Keratinocyte (primary cell): ENCODE data around the gene CRB2. TPM values are rescaled to one million over a fixed set of nuclear protein-coding genes. Genes with fewer than 3 reads are reported as not detected.
"Not testable (repeated sequence)": the region's sequence is repeated elsewhere in the genome, so short reads cannot be mapped to it uniquely, and the experiment has no call there.

Source experiments
- DNase-seq: peaks from one replicate; pipeline ENCODE4 v3.0.0-alpha.2; 2011; ENCODE audit warnings: low read depth, missing footprints, low spot score
- FAIRE-seq: peaks from 2 replicates; lab custom pipeline; 2011; peaks lifted over from hg19 to GRCh38; lab: Jason Lieb, UNC
- H2AFZ ChIP-seq: 2 replicates; pipeline ENCODE4 v1.6.0; 2012; ENCODE audit warnings: low read length, control low read depth, inconsistent platforms; ENCODE audit not compliant: control insufficient read depth
- H3K27ac ChIP-seq: 2 replicates; pipeline ENCODE4 v1.5.1; 2011; ENCODE audit warnings: low read length; ENCODE audit not compliant: control insufficient read depth, insufficient read depth
- H3K27me3 ChIP-seq: 3 replicates; pipeline ENCODE4 v1.6.0; 2011; ENCODE audit warnings: low read length; ENCODE audit not compliant: control insufficient read depth, insufficient read depth; ENCODE audit errors: extremely low read depth
- H3K36me3 ChIP-seq, 2 experiments: 2 replicates in 1 of 2; 3 replicates in 1 of 2; pipeline ENCODE4 v1.5.1; 2011; ENCODE audit warnings: low read length in 2 of 2, mild to moderate bottlenecking in 1 of 2; ENCODE audit not compliant: control insufficient read depth in 2 of 2, insufficient read depth in 2 of 2; ENCODE audit errors: extremely low read depth in 1 of 2
- H3K4me1 ChIP-seq: 3 replicates; pipeline ENCODE4 v1.5.1; 2011; ENCODE audit warnings: low read length; ENCODE audit not compliant: control insufficient read depth, insufficient read depth; ENCODE audit errors: extremely low read depth
- H3K4me2 ChIP-seq: 3 replicates; pipeline ENCODE4 v1.6.0; 2011; ENCODE audit warnings: low read depth, low read length; ENCODE audit not compliant: control insufficient read depth, insufficient read depth; ENCODE audit errors: extremely low read depth
- H3K4me3 ChIP-seq, 3 experiments: fragments of 200-600 bp in 1 of 3; sonication (generic) in 1 of 3; 2 replicates in 2 of 3; 3 replicates in 1 of 3; pipeline ENCODE4 v1.5.1; 2011 to 2016; ENCODE audit warnings: low read length in 3 of 3, mild to moderate bottlenecking in 3 of 3, control low read depth in 2 of 3, inconsistent platforms in 1 of 3, low read depth in 1 of 3, mixed read lengths in 1 of 3, mixed run types in 1 of 3, moderate library complexity in 1 of 3; ENCODE audit not compliant: control insufficient read depth in 2 of 3, insufficient read depth in 2 of 3; ENCODE audit errors: extremely low read depth in 1 of 3
- H3K79me2 ChIP-seq: 2 replicates; pipeline ENCODE4 v1.6.0; 2012; ENCODE audit warnings: low read length; ENCODE audit not compliant: control insufficient read depth, insufficient read depth
- H3K9ac ChIP-seq: 3 replicates; pipeline ENCODE4 v1.6.0; 2011; ENCODE audit warnings: low read length; ENCODE audit not compliant: control insufficient read depth, insufficient read depth; ENCODE audit errors: extremely low read depth
- H3K9me1 ChIP-seq: 3 replicates; pipeline ENCODE4 v1.6.0; 2011; ENCODE audit warnings: low read length; ENCODE audit not compliant: control insufficient read depth, insufficient read depth; ENCODE audit errors: extremely low read depth
- H3K9me3 ChIP-seq: 2 replicates; pipeline ENCODE4 v1.5.1; 2012; ENCODE audit warnings: low read depth, low read length; ENCODE audit not compliant: control insufficient read depth
- H4K20me1 ChIP-seq: 3 replicates; pipeline ENCODE4 v1.6.0; 2011; ENCODE audit warnings: low read length; ENCODE audit not compliant: control insufficient read depth, insufficient read depth; ENCODE audit errors: extremely low read depth
- EZH2 ChIP-seq: IDR thresholded peaks from one replicate; pipeline ENCODE4 v1.6.1; 2012; ENCODE audit warnings: inconsistent platforms, mild to moderate bottlenecking, low read length, moderate library complexity
- dilution Hi-C: fragments of 300-500 bp; cut with MboI; formaldehyde crosslinking; loops from one replicate; pipeline ENCODE4 v1.7.0; 2020; ENCODE audit warnings: low sequenced_read_pairs; ENCODE audit not compliant: extremely low pct_ligation_motif_present
- polyA plus RNA-seq, 5 experiments: library from polyadenylated mRNA; depleted of rRNA in 3 of 5; stranded (reverse) in 3 of 5; stranded (forward) in 1 of 5; unstranded in 1 of 5; fragments of >200 nt; gene quantifications; 1 replicate in 1 of 5; 2 replicates in 3 of 5; 3 replicates in 1 of 5; pipeline versions ENCODE4 v1.2.1 to v1.2.3, GENCODE V29; 2011 to 2012; ENCODE audit warnings: missing spikeins in 2 of 5, low read depth in 1 of 5, low replicate concordance in 1 of 5
- TF ChIP-seq, protein P1 (sequence below), 3 experiments: IDR thresholded peaks in 1 of 3; conservative IDR thresholded peaks in 1 of 3; optimal IDR thresholded peaks in 1 of 3; 2 replicates in 2 of 3; 3 replicates in 1 of 3; pipeline versions ENCODE3 to v1.5.1; 2011; ENCODE audit warnings: low read length in 3 of 3, mild to moderate bottlenecking in 3 of 3, moderate library complexity in 2 of 3, control low read depth in 1 of 3, inconsistent platforms in 1 of 3; ENCODE audit not compliant: insufficient read depth in 2 of 3; ENCODE audit errors: extremely low read depth in 1 of 3

Gene CRB2
- polyA plus RNA-seq, 1 donor (not counting 4 experiments of a cell fraction or from before 2014, with no cell fraction given), result not detected

DNA sequence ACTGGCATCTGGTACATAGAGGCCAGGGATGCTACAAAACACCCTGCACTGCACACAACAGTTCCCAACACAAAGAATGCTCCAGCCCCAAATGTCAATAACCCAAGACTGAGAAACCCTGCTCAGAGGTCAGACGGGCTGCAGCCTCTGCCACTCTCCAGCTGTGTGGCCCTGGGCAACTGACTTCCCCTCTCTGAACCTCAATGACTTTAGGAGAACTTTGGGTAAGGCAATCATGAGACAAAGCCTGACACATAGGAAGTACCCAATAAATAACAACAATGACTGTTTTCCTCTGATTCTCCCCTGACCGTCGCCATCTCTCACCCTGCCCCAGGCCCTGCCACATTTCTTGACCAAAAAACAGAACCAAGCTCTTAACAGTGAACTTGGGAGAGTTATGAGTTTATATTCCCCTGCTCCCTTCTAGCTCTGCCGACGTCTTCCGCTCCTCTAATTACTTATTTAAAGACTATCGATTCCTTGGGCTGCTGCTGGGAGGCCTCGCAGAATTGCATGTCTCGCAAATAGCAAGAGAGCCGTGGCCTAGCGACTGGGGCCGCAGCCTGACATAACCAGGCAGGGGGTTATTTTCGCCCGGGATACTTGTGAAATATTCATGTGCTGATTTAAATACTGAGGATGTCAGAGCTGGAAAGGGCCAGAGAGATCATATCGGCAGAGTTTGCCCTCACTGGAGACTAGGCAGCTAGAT lies 24.5 kb upstream of the CRB2 start:
- H3K79me2 ChIP-seq, result no peaks in the 10 kb centered on the region
- H4K20me1 ChIP-seq, result no peaks in the 10 kb centered on the region
- H3K4me1 ChIP-seq, result peaks cover 10% of the 10 kb centered on the region
- H3K9me3 ChIP-seq, result no peaks in the 10 kb centered on the region
- H3K4me3 ChIP-seq, result no peak overlapping the region
- no peaks in the 10 kb centered on the region for H3K36me3 ChIP-seq
- H3K9ac ChIP-seq, result no peak overlapping the region
- no peak for DNase-seq
- H3K4me2 ChIP-seq, result no peak overlapping the region
- no peak overlapping the region for H3K27ac ChIP-seq
- no peaks in the 10 kb centered on the region for H3K9me1 ChIP-seq
- dilution Hi-C loops, result no loop called here
- TF ChIP-seq EZH2, result no peak
- TF ChIP-seq, protein P1, sequence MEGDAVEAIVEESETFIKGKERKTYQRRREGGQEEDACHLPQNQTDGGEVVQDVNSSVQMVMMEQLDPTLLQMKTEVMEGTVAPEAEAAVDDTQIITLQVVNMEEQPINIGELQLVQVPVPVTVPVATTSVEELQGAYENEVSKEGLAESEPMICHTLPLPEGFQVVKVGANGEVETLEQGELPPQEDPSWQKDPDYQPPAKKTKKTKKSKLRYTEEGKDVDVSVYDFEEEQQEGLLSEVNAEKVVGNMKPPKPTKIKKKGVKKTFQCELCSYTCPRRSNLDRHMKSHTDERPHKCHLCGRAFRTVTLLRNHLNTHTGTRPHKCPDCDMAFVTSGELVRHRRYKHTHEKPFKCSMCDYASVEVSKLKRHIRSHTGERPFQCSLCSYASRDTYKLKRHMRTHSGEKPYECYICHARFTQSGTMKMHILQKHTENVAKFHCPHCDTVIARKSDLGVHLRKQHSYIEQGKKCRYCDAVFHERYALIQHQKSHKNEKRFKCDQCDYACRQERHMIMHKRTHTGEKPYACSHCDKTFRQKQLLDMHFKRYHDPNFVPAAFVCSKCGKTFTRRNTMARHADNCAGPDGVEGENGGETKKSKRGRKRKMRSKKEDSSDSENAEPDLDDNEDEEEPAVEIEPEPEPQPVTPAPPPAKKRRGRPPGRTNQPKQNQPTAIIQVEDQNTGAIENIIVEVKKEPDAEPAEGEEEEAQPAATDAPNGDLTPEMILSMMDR (optimal IDR thresholded peaks at IDR 0.05 in 1 of 3, IDR thresholded peaks at IDR 0.05 in 1 of 3, conservative IDR thresholded peaks at IDR 0.05 in 1 of 3; ENCODE audit: extremely low read depth in 1 of 3, insufficient read depth in 2 of 3, low read length in 3 of 3), result no peak
- no peak overlapping the region for H2AFZ ChIP-seq
- FAIRE-seq, result no peak
- H3K27me3 ChIP-seq, result peaks cover 4% of the 10 kb centered on the region

DNA sequence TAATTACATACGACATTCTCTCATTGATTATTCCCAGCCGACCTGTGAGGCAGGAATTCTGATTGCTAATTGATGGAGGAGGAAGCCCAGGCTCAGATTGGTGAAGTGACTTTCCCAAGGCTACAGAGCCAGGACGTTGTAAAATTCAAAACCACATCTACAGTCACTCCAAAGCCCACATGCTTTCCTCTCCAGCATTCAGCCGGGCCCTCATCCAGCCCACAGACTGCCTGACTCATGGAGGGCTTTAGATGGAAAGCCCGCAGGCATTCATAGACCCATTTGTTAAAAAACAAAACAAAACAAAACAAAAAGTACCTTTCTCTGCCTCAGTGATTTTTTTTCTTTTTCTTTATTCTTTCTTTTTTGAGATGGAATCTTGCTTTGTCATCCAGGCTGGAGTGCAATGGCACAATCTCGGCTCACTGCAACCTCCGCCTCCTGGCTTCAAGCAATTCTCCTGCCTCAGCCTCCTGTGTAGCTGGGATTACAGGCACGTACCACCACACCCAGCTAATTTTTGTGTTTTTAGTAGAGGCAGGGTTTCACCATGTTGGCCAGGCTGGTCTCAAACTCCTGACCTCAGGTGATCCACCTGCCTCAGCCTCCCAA lies 22.8 kb upstream of the CRB2 start:
- H3K9me3 ChIP-seq, H3K4me3 ChIP-seq, H3K27me3 ChIP-seq, H3K9ac ChIP-seq, H3K9me1 ChIP-seq, dilution Hi-C loops, H3K4me2 ChIP-seq, H3K79me2 ChIP-seq, H3K36me3 ChIP-seq, DNase-seq, H4K20me1 ChIP-seq, H2AFZ ChIP-seq, H3K27ac ChIP-seq, FAIRE-seq: not testable (repeated sequence)
- H3K4me1 ChIP-seq, result peaks cover 10% of the 10 kb centered on the region
